Measurements from ENCODE around the gene NUP43. TPM values are rescaled to one million over a fixed set of nuclear protein-coding genes. Genes with fewer than 3 reads are reported as not detected.
A peak's percentile ranks its signal among the peaks of the same experiment; 100 is the strongest.

The NUP43 gene, protein sequence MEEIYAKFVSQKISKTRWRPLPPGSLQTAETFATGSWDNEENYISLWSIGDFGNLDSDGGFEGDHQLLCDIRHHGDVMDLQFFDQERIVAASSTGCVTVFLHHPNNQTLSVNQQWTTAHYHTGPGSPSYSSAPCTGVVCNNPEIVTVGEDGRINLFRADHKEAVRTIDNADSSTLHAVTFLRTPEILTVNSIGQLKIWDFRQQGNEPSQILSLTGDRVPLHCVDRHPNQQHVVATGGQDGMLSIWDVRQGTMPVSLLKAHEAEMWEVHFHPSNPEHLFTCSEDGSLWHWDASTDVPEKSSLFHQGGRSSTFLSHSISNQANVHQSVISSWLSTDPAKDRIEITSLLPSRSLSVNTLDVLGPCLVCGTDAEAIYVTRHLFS
- 10 to 100 TPM; 22.5 to 24.9 (median 23.6) TPM for total RNA-seq
- polyA plus RNA-seq: 11.8 TPM
- long read RNA-seq, donor 1, partial matches to known transcripts: 1 of 6 reads
- long read RNA-seq, donor 1, other reads (novel, unspliced or antisense): 1 of 6 reads
- long read RNA-seq, donor 2, partial matches to known transcripts: 0 of 5 reads
- long read RNA-seq, donor 2, other reads (novel, unspliced or antisense): 2 of 5 reads
- long read RNA-seq, donor 3, transcript NUP43-201 (8 exons, 3,874 nt): major isoform, 9 of 10 reads
- long read RNA-seq, donor 3, partial matches to known transcripts: 0 of 10 reads
- long read RNA-seq, donor 3, other reads (novel, unspliced or antisense): 1 of 10 reads
- long read RNA-seq, donor 4, partial matches to known transcripts: 0 of 6 reads
- long read RNA-seq, donor 4, other reads (novel, unspliced or antisense): 3 of 6 reads

DNA sequence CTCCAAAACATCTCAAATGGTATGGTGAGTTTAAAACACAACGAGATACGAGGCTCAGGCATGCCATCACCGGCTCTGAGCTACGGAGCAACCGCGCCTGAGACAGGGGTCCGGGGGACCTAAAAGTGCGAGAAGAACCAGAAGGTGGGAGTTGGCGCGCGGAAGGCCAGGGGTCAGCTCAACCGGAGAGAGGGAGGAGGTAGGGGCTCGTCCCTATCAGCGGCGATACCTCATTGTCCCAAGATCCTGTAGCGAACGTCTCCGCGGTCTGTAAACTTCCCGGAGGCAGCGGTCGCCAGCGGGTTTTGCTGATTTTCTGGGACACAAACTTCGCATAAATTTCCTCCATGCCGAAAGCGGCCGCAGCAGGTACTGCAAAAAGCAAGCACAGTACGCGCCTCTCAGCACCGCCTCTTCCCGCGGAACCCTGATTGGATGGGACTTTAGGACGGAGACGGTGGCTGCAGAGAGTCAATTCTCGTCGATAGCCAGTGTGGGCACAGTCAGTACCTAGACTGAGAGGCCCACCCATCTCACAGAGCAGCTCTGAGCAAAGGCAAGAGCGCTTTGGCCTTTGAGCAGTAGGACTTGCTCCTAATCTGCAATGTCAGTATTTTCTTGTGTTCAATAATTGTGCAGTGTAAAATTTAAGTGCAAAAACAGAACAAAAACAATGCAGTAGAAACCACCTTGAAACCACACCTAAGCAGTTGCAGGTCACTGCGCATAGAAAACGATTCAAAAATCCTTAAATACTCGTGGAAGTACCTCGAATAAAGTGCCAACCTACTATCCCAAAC, at the start of gene NUP43:
Gene NUP43, minus strand, starts transcription at position 383 of the 800 bp plus-strand sequence. Its CDS starts 34 bp downstream, at position 349.
- 5% methylated on average over 41 of the region's 41 CpGs for WGBS
- ATAC-seq: peak; percentile 80 to 82

DNA sequence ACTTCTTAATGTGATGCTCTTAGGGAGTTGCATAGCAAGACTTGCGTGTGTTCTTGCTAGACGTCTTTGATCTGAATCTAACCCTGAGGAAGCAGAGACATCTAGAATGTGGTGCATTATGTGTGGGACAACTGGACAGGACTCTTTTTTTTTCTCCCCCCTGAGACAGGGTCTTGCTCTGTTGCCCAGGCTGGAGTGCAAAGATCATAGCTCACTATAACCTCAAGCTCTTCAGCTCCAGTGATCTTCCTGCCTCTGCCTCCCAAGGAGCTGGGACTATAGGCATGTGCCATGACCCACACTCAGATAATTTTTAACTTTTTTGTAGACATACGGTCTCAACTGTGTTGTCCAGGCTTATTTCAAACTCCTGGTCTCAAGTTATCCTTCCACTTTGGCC, 37.2 kb upstream of the NUP43 start:
- H3K9me3 ChIP-seq (ENCODE audit: control insufficient read depth, low read length): no peaks in the 10 kb centered on the region
- DNase-seq: no peak
- no peak for ATAC-seq
- H3K4me1 ChIP-seq (ENCODE audit: control insufficient read depth, insufficient read depth, low read length): no peaks in the 10 kb centered on the region
- WGBS: 95% methylated on average over 3 of the region's 3 CpGs
- H3K27me3 ChIP-seq (ENCODE audit: control insufficient read depth, insufficient read depth): no peaks in the 10 kb centered on the region
- intact Hi-C loops (cut with DNase I): no loop called here
- H3K27ac ChIP-seq (ENCODE audit: low read length): no peak overlapping the region
- no peak overlapping the region for H3K4me3 ChIP-seq (ENCODE audit: low read length)

More for the DNA sequence above, at the start of gene NUP43:
- Histone ChIP-seq H3K9me3 (ENCODE audit: control insufficient read depth, low read length) (no peaks in the 10 kb centered on the region), H3K4me3 (ENCODE audit: low read length) (peak within 1 kb of the TSS; percentile 82), H3K27me3 (ENCODE audit: control insufficient read depth, insufficient read depth) (no peaks in the 10 kb centered on the region), H3K27ac (ENCODE audit: low read length) (peak within 1 kb of the TSS; percentile 71), H3K4me1 (ENCODE audit: control insufficient read depth, insufficient read depth, low read length) (no peaks in the 10 kb centered on the region)
- peak; percentile 96 to 99 (median 96) for DNase-seq
- intact Hi-C loops (cut with DNase I): no loop called here

DNA sequence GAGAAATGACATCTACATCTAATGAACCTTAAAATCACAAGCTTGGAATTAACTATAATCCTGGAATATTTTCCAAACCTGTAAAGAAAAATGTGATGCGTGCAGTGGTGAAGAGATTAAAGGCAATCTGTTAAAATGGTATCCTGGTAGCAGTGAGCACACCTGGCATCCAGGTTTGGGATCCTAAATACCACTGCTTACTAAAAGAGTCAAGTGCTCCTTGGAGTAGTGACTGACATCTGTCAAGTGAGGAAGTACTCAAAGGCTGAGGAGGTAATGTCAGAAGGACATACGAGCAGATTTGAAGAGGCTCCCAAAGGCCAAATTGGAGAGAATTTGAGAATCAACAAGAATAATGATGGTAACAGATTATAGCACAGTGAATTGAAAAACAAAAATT, 36.0 kb upstream of the NUP43 start:
- WGBS: 91% methylated on average over 2 of the region's 2 CpGs
- ATAC-seq: no peak
- no peaks in the 10 kb centered on the region for H3K4me1 ChIP-seq (ENCODE audit: control insufficient read depth, insufficient read depth, low read length)
- DNase-seq: no peak
- no peaks in the 10 kb centered on the region for H3K9me3 ChIP-seq (ENCODE audit: control insufficient read depth, low read length)
- no peaks in the 10 kb centered on the region for H3K27me3 ChIP-seq (ENCODE audit: control insufficient read depth, insufficient read depth)
- intact Hi-C loops (cut with DNase I): no loop called here
- no peak overlapping the region for H3K27ac ChIP-seq (ENCODE audit: low read length)
- H3K4me3 ChIP-seq (ENCODE audit: low read length): no peak overlapping the region

DNA sequence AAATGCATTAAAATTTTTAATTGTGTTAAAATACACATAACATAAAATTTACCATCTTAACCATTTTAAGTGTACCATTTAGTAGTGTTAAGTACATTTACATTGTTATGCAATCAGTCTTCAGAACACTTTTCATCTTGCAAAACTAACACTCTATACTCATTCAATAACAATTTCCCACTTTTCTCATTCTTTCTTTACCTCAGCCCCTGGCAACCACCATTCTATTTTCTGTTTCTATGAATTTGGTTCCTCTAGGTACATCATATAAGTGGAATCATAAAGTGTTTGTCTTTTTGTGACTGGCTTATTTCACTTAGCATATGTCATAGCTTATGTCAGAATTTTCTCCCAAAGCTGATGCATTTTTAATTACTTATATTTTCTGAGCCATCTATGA, 35.4 kb upstream of the NUP43 start:
- H3K27ac ChIP-seq (ENCODE audit: low read length): no peak overlapping the region
- H3K9me3 ChIP-seq (ENCODE audit: control insufficient read depth, low read length): no peaks in the 10 kb centered on the region
- intact Hi-C loops (cut with DNase I): no loop called here
- no peak overlapping the region for H3K4me3 ChIP-seq (ENCODE audit: low read length)
- H3K27me3 ChIP-seq (ENCODE audit: control insufficient read depth, insufficient read depth): no peaks in the 10 kb centered on the region
- no peaks in the 10 kb centered on the region for H3K4me1 ChIP-seq (ENCODE audit: control insufficient read depth, insufficient read depth, low read length)
- ATAC-seq (no peak), DNase-seq (no peak)

DNA sequence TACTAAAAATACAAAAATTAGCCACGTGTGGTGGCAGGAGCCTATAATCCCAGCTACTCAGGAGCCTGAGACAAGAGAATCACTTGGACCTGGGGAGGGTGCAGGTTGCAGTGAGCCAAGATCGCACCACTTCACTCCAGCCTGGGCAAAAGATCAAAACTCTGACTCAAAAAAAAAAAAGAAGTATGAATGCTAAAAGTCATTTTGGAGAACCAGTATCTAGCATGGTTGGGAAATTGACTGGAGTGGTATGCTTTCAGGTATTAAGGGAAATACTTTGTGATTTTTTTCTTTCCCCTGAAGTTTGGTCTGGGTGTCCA, 33.3 kb upstream of the NUP43 start:
- Histone ChIP-seq H3K4me3 (ENCODE audit: low read length) (no peak overlapping the region), H3K27me3 (ENCODE audit: control insufficient read depth, insufficient read depth) (no peaks in the 10 kb centered on the region), H3K9me3 (ENCODE audit: control insufficient read depth, low read length) (no peaks in the 10 kb centered on the region), H3K27ac (ENCODE audit: low read length) (no peak overlapping the region), H3K4me1 (ENCODE audit: control insufficient read depth, insufficient read depth, low read length) (no peaks in the 10 kb centered on the region)
- peak; percentile 51 to 68 for ATAC-seq
- intact Hi-C loops (cut with DNase I): no loop called here
- no peak for DNase-seq
- WGBS: 34% methylated on average over 2 of the region's 2 CpGs

DNA sequence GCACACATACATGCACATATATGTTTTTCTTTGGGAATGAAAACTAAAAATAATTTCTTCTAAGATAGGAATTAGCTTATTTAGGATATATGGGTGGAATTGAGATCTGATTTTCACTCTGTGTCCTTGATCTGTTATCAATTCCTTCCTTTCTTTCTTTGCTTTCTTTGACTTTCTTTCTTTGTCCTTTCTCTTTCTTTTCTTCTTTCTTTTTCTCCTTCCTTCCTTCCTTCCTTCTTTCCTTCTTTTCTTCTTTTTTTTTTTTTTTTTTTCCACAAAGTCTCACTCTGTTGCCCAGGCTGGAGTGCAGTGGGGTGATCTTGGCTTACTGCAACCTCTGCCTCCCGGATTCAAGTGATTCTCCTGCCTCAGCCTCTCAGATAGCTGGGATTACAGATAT, 31.3 kb upstream of the NUP43 start:
- 93% methylated on average over 1 of the region's 1 CpG for whole genome bisulfite sequencing
- intact Hi-C loops (cut with DNase I): no loop called here
- Histone ChIP-seq H3K4me1 (ENCODE audit: control insufficient read depth, insufficient read depth, low read length) (no peaks in the 10 kb centered on the region), H3K27ac (ENCODE audit: low read length) (no peak overlapping the region), H3K27me3 (ENCODE audit: control insufficient read depth, insufficient read depth) (no peaks in the 10 kb centered on the region), H3K9me3 (ENCODE audit: control insufficient read depth, low read length) (no peaks in the 10 kb centered on the region), H3K4me3 (ENCODE audit: low read length) (no peak overlapping the region)
- no peak for ATAC-seq
- no peak for DNase-seq

DNA sequence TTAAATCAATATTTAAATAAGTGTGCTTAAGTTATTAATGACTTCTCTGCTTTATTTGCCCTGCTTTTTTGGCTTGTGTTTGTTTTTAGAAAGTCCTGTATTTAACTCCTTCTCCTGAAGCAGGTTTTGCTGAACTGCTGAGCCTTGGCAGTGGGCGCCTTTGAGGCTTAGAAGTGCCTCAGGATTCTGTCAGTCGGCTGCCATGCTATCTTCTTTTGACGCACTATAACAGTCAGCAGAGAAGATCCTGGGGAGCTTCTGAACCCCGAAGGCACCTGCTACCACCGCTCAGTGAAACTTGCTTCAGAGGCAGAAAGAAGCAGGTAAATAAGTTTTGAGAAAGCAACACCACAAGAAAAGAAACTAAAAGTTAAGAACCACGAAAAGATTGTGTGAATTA, 25.6 kb upstream of the NUP43 start:
- Histone ChIP-seq H3K27ac (ENCODE audit: low read length) (no peak overlapping the region), H3K9me3 (ENCODE audit: control insufficient read depth, low read length) (no peaks in the 10 kb centered on the region), H3K4me1 (ENCODE audit: control insufficient read depth, insufficient read depth, low read length) (no peaks in the 10 kb centered on the region), H3K4me3 (ENCODE audit: low read length) (no peak overlapping the region), H3K27me3 (ENCODE audit: control insufficient read depth, insufficient read depth) (no peaks in the 10 kb centered on the region)
- DNase-seq (no peak), ATAC-seq (no peak)
- intact Hi-C loops (cut with DNase I): no loop called here
- 93% methylated on average over 6 of the region's 6 CpGs for WGBS

DNA sequence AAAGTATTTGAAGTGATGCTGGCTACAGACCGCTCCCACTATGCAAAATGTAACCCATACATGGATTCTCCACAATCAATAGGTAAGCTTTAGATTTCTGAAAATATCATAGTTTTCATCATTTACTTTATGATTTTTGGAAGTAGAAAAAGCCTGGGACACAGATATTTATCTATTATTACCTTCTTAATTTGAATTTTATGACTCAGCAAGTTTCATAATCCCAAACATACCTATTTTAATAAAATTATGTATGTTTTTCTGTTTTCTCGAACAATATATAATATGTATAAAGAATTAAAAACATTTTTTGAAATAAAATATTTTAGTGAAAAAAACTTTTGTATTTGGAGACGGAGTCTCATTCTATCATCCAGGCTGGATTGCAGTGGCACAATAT, 24.9 kb upstream of the NUP43 start:
- no peak for ATAC-seq
- WGBS: 97% methylated on average over 3 of the region's 3 CpGs
- no peak for DNase-seq
- Histone ChIP-seq H3K4me3 (ENCODE audit: low read length) (no peak overlapping the region), H3K27ac (ENCODE audit: low read length) (no peak overlapping the region), H3K9me3 (ENCODE audit: control insufficient read depth, low read length) (no peaks in the 10 kb centered on the region), H3K4me1 (ENCODE audit: control insufficient read depth, insufficient read depth, low read length) (no peaks in the 10 kb centered on the region), H3K27me3 (ENCODE audit: control insufficient read depth, insufficient read depth) (no peaks in the 10 kb centered on the region)
- intact Hi-C loops (cut with DNase I): no loop called here

DNA sequence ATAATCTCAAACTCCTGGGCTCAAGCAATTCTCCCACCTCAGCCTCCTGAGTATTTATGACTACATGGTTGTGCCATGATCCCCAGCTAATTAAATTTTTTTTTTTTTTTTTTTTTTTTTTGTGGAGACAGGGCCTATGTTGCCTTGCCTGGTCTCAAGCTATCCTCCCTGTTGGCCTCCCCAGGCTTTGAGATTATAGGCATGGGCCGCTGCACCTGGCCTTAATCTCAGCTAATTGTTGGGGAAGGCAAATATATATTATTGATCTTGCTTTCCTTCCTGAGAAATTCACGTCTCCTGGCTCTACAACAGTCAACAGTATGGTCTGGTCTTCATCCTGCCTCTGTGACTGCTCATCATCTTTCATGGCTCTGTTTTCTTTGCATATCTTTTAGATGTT, 23.3 kb upstream of the NUP43 start:
- H3K4me1 ChIP-seq (ENCODE audit: control insufficient read depth, insufficient read depth, low read length): no peaks in the 10 kb centered on the region
- DNase-seq (no peak), ATAC-seq (no peak)
- WGBS: 98% methylated on average over 2 of the region's 2 CpGs
- no peaks in the 10 kb centered on the region for H3K27me3 ChIP-seq (ENCODE audit: control insufficient read depth, insufficient read depth)
- H3K27ac ChIP-seq (ENCODE audit: low read length): no peak overlapping the region
- intact Hi-C loops (cut with DNase I): no loop called here
- no peaks in the 10 kb centered on the region for H3K9me3 ChIP-seq (ENCODE audit: control insufficient read depth, low read length)
- no peak overlapping the region for H3K4me3 ChIP-seq (ENCODE audit: low read length)

DNA sequence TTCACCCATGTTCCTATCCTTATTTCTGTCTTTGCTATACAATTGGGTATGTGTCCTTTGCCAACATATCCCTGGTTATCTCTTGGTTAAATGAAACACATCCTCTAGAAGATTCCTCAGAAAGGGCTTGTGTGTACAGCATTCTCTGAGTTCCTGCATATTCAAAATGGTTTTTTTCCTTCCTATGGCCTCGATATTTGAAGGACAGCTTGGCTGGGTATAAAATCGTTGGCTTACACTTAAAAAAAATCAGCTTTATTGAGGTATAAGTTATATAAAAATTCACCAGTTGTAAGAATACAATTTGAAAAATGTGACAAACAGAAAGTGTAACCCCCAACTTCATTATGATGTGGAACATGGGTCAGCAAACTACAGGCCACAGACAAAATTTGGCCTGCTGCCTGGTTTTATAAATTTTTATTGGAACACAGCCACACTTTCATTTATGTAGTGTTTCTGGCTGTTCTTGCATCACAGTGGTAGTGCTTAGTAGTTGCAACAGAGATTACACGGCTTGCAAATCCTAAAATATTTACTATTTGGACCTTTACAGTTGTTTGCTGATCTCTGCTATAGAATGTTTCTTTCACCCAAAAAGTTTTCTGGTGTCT, 19.9 kb upstream of the NUP43 start:
- intact Hi-C loops (cut with DNase I): no loop called here
- Histone ChIP-seq H3K4me3 (ENCODE audit: low read length) (no peak overlapping the region), H3K27ac (ENCODE audit: low read length) (no peak overlapping the region), H3K27me3 (ENCODE audit: control insufficient read depth, insufficient read depth) (no peaks in the 10 kb centered on the region), H3K9me3 (ENCODE audit: control insufficient read depth, low read length) (no peaks in the 10 kb centered on the region), H3K4me1 (ENCODE audit: control insufficient read depth, insufficient read depth, low read length) (no peaks in the 10 kb centered on the region)
- DNase-seq (no peak), ATAC-seq (no peak)
- WGBS: 50% methylated on average over 3 of the region's 3 CpGs

DNA sequence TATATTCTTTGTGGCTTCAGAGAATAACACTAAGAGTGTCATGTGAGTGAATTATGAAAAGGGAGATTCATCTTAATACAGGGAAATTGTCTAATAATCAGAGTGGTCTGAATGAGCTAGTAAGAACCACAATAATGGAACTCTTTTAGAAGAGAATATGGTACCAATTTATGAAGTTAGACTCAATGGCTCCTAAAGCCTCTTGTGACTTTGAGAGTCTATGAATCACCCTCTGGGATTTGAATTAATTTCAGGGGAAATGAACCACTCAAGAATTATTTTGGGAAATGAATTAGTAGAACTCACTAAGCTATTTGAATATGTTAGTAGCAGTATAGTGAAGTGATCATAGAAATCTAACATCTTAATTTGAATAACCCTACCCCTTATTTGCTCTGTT, 17.5 kb upstream of the NUP43 start:
- Histone ChIP-seq H3K27me3 (ENCODE audit: control insufficient read depth, insufficient read depth) (no peaks in the 10 kb centered on the region), H3K4me3 (ENCODE audit: low read length) (no peak overlapping the region), H3K9me3 (ENCODE audit: control insufficient read depth, low read length) (no peaks in the 10 kb centered on the region), H3K4me1 (ENCODE audit: control insufficient read depth, insufficient read depth, low read length) (no peaks in the 10 kb centered on the region), H3K27ac (ENCODE audit: low read length) (no peak overlapping the region)
- intact Hi-C loops (cut with DNase I): no loop called here
- DNase-seq (no peak), ATAC-seq (no peak)

Data from right cardiac atrium (tissue), 5 donors.